ENCODE results near the gene ARAF. TPM values are rescaled to one million over a fixed set of nuclear protein-coding genes. Genes with fewer than 3 reads are reported as not detected.

Gene ARAF
- total RNA-seq, 2 experiments from 2014 or later, result 53.9 to 60.9 TPM

GRCh38 chrX:47574547-47575301 is 13.7 kb downstream of the ARAF start:
- intact Hi-C loops (cut with micrococcal nuclease), result no loop called here
- ATAC-seq (peak; percentile 21), DNase-seq (no peak)
- Mint-ChIP-seq H3K4me1 (ENCODE audit: low read depth) (peaks cover 19% of the 10 kb centered on the region), H3K9me3 (no peaks in the 10 kb centered on the region), H3K4me3 (peak overlapping the region; percentile 36), H3K27me3 (peaks cover 2% of the 10 kb centered on the region), H3K27ac (no peak overlapping the region), H3K36me3 (ENCODE audit: low read depth) (peaks cover 16% of the 10 kb centered on the region)
- TF ChIP-seq CTCF (IDR thresholded peaks at IDR 0.05), result no peak
- CTCF ChIA-PET, result interaction anchor here (1.2 kb wide), 1 partner anchor 69 kb away, joined by 5 read pairs; no protein-coding TSS in a partner anchor
- POLR2A ChIA-PET, result interaction anchor here (1.4 kb wide), 1 partner anchor 14 kb away, joined by 7 read pairs; the partner anchor contains the start of gene ARAF

GRCh38 chrX:47576021-47576898 is 15.3 kb downstream of the ARAF start:
- ChIA-PET CTCF (no interaction called here), POLR2A (no interaction called here)
- H3K36me3 Mint-ChIP-seq (ENCODE audit: low read depth), result peaks cover 9% of the 10 kb centered on the region
- intact Hi-C loops (cut with micrococcal nuclease), result no loop called here
- H3K27ac Mint-ChIP-seq, result no peak overlapping the region
- H3K9me3 Mint-ChIP-seq, result no peaks in the 10 kb centered on the region
- H3K4me1 Mint-ChIP-seq (ENCODE audit: low read depth), result peaks cover 24% of the 10 kb centered on the region
- no peak overlapping the region for H3K4me3 Mint-ChIP-seq
- H3K27me3 Mint-ChIP-seq, result peaks cover 2% of the 10 kb centered on the region
- no peak for DNase-seq
- no peak for ATAC-seq
- no peak for TF ChIP-seq CTCF (IDR thresholded peaks at IDR 0.05)

GRCh38 chrX:47577424-47577823 is 16.4 kb downstream of the ARAF start:
- TF ChIP-seq CTCF (IDR thresholded peaks at IDR 0.05), result no peak
- Mint-ChIP-seq H3K4me1 (ENCODE audit: low read depth) (peaks cover 30% of the 10 kb centered on the region), H3K4me3 (no peak overlapping the region)

GRCh38 chrX:47577901-47578300 is 16.9 kb downstream of the ARAF start:
- TF ChIP-seq CTCF (IDR thresholded peaks at IDR 0.05), result no peak
- CTCF ChIA-PET, result no interaction called here
- ATAC-seq, result no peak
- no peak for DNase-seq
- H3K27ac Mint-ChIP-seq, result no peak overlapping the region
- H3K36me3 Mint-ChIP-seq (ENCODE audit: low read depth), result peaks cover 2% of the 10 kb centered on the region
- H3K4me1 Mint-ChIP-seq (ENCODE audit: low read depth), result peaks cover 31% of the 10 kb centered on the region
- H3K4me3 Mint-ChIP-seq, result no peak overlapping the region
- H3K9me3 Mint-ChIP-seq, result no peaks in the 10 kb centered on the region
- H3K27me3 Mint-ChIP-seq, result peaks cover 2% of the 10 kb centered on the region
- POLR2A ChIA-PET, result no interaction called here
- intact Hi-C loops (cut with micrococcal nuclease), result no loop called here

More at GRCh38 chrX:47577424-47577823, 16.4 kb downstream of the ARAF start:
- no peak for ATAC-seq
- no peaks in the 10 kb centered on the region for H3K9me3 Mint-ChIP-seq
- peaks cover 2% of the 10 kb centered on the region for H3K27me3 Mint-ChIP-seq
- CTCF ChIA-PET, result no interaction called here
- POLR2A ChIA-PET, result no interaction called here
- H3K36me3 Mint-ChIP-seq (ENCODE audit: low read depth), result peaks cover 2% of the 10 kb centered on the region
- no peak overlapping the region for H3K27ac Mint-ChIP-seq
- intact Hi-C loops (cut with micrococcal nuclease), result no loop called here
- DNase-seq, result no peak

- no peak overlapping the region for H3K27ac Mint-ChIP-seq
- no peak for DNase-seq
- CTCF ChIA-PET, result no interaction called here
- POLR2A ChIA-PET, result interaction anchor here (1.3 kb wide), 1 partner anchor 17 kb away, joined by 3 read pairs; the partner anchor contains the start of gene ARAF
- intact Hi-C loops (cut with micrococcal nuclease), result no loop called here
- no peak for ATAC-seq
- peaks cover 2% of the 10 kb centered on the region for H3K27me3 Mint-ChIP-seq
- H3K4me1 Mint-ChIP-seq (ENCODE audit: low read depth), result peaks cover 32% of the 10 kb centered on the region
- no peaks in the 10 kb centered on the region for H3K9me3 Mint-ChIP-seq
- no peak overlapping the region for H3K4me3 Mint-ChIP-seq
- TF ChIP-seq CTCF (IDR thresholded peaks at IDR 0.05), result no peak
- H3K36me3 Mint-ChIP-seq (ENCODE audit: low read depth), result no peaks in the 10 kb centered on the region
These were observed 17.7 kb downstream of the ARAF start for GRCh38 chrX:47578692-47579091.
